ENCODE data around the gene LUC7L2.

LUC7L2 gene

DNA sequence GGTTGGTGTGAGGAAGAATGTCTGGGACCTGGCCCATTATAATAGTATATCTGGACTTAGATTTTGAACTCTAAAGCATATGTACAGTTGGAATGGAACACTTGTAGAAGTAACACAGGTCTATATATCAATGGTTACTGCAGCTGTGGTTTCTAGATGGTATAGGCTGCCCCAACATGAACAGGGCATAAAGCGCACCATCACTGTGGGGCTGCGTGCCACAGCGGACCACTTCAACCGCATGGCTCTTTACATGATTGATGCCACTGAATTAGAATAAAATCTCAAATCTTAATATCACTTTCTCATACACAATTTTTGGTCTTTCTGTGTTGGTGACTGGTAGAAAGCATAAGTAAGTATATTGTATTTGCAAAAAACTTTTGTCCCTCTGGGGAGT is 64.3 kb downstream of the LUC7L2 start:
- TF ChIP-seq EGR1 (IDR thresholded peaks at IDR 0.05) (no peak), RAD21 (IDR thresholded peaks at IDR 0.05; ENCODE audit: low read depth) (no peak), YY1 (IDR thresholded peaks at IDR 0.05; ENCODE audit: low read depth) (no peak), EP300 (IDR thresholded peaks at IDR 0.05; ENCODE audit: borderline replicate concordance) (no peak), CEBPB (IDR thresholded peaks at IDR 0.05) (no peak), CREB1 (IDR thresholded peaks at IDR 0.05; ENCODE audit: low read depth) (no peak), FOXM1 (IDR thresholded peaks at IDR 0.05; ENCODE audit: borderline replicate concordance, low read depth) (no peak), TEAD4 (IDR thresholded peaks at IDR 0.05) (no peak), TAF1 (IDR thresholded peaks at IDR 0.05; ENCODE audit: low read depth) (no peak), NFIC (IDR thresholded peaks at IDR 0.05) (no peak)
- TF ChIP-seq, protein P1, sequence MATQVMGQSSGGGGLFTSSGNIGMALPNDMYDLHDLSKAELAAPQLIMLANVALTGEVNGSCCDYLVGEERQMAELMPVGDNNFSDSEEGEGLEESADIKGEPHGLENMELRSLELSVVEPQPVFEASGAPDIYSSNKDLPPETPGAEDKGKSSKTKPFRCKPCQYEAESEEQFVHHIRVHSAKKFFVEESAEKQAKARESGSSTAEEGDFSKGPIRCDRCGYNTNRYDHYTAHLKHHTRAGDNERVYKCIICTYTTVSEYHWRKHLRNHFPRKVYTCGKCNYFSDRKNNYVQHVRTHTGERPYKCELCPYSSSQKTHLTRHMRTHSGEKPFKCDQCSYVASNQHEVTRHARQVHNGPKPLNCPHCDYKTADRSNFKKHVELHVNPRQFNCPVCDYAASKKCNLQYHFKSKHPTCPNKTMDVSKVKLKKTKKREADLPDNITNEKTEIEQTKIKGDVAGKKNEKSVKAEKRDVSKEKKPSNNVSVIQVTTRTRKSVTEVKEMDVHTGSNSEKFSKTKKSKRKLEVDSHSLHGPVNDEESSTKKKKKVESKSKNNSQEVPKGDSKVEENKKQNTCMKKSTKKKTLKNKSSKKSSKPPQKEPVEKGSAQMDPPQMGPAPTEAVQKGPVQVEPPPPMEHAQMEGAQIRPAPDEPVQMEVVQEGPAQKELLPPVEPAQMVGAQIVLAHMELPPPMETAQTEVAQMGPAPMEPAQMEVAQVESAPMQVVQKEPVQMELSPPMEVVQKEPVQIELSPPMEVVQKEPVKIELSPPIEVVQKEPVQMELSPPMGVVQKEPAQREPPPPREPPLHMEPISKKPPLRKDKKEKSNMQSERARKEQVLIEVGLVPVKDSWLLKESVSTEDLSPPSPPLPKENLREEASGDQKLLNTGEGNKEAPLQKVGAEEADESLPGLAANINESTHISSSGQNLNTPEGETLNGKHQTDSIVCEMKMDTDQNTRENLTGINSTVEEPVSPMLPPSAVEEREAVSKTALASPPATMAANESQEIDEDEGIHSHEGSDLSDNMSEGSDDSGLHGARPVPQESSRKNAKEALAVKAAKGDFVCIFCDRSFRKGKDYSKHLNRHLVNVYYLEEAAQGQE (IDR thresholded peaks at IDR 0.05; ENCODE audit: low read depth) = no peak
- TF ChIP-seq, protein P2, sequence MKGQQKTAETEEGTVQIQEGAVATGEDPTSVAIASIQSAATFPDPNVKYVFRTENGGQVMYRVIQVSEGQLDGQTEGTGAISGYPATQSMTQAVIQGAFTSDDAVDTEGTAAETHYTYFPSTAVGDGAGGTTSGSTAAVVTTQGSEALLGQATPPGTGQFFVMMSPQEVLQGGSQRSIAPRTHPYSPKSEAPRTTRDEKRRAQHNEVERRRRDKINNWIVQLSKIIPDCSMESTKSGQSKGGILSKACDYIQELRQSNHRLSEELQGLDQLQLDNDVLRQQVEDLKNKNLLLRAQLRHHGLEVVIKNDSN (IDR thresholded peaks at IDR 0.05) = no peak
- TF ChIP-seq, protein P3, sequence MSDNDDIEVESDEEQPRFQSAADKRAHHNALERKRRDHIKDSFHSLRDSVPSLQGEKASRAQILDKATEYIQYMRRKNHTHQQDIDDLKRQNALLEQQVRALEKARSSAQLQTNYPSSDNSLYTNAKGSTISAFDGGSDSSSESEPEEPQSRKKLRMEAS (IDR thresholded peaks at IDR 0.05) = no peak

DNA sequence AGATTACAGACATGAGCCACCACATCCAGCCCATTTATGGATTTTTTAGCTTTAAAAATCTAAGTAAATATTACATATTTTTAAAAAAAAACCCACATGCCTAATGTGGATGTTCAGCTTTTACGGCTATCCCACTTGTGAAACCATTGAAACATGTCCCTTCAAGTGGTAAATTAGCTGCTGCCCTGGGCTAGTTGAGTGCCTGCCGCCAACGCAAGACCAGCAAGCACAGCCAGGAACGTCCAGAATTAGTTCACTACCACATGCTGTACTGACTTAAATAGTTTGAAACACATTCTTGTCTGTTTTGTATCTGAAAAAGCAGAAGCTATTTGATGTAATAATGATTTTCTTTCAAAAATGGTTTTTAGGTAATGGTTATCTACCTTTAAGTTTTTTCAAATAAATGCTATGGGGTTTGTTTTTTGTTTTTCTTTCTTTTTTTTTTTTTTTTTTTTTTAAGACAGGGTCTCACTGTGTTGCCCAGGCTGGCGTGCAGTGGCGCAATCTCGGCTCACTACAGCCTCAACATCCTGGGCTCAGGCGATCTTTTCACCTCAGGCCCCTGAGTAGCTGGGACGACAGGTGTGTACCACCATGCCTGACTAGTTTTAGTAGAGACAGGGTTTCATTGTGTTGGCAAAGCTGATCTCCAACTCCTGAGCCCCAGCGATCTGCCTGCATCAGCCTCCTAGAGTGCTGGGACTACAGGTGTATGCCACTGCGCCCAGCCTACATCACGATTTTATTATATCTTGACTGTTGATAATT is 66.7 kb downstream of the LUC7L2 start:
- no peak for TF ChIP-seq TCF12 (IDR thresholded peaks at IDR 0.05; ENCODE audit: low read depth)

DNA sequence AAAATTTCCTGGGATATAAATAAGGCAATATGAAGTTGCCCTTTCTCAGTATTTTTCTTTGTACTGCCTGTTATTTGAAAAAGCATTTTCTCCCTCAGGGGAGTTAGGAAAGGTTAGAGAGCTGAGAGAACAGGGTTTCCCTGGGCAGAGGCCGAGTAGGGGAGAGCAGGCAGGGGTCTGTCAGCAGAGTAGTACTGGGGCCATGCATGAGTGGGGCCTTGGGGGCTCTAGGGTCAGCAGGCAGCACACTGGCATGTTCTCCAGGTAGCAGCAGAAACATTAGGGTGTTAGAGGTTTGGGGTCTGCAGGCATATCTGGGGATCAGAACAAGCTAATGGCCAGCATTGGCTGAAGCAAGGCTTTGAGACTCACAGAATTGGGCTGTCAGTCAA is 67.3 kb downstream of the LUC7L2 start:
- TF ChIP-seq FOXM1 (IDR thresholded peaks at IDR 0.05; ENCODE audit: borderline replicate concordance, low read depth) = no peak
- TF ChIP-seq, protein P2 (IDR thresholded peaks at IDR 0.05) = no peak
- no peak for TF ChIP-seq ZBTB7A (IDR thresholded peaks at IDR 0.05; ENCODE audit: low read depth)
- TF ChIP-seq CEBPB (IDR thresholded peaks at IDR 0.05) = no peak
- TF ChIP-seq, protein P3 (IDR thresholded peaks at IDR 0.05) = no peak
- no peak for TF ChIP-seq TCF12 (IDR thresholded peaks at IDR 0.05; ENCODE audit: low read depth)
- TF ChIP-seq TEAD4 (IDR thresholded peaks at IDR 0.05) = no peak
- no peak for TF ChIP-seq CREB1 (IDR thresholded peaks at IDR 0.05; ENCODE audit: low read depth)
- TF ChIP-seq YY1 (IDR thresholded peaks at IDR 0.05; ENCODE audit: low read depth) = no peak
- no peak for TF ChIP-seq RAD21 (IDR thresholded peaks at IDR 0.05; ENCODE audit: low read depth)
- TF ChIP-seq EGR1 (IDR thresholded peaks at IDR 0.05) = no peak
- TF ChIP-seq, protein P1 (IDR thresholded peaks at IDR 0.05; ENCODE audit: low read depth) = no peak
- no peak for TF ChIP-seq EP300 (IDR thresholded peaks at IDR 0.05; ENCODE audit: borderline replicate concordance)
- TF ChIP-seq TAF1 (IDR thresholded peaks at IDR 0.05; ENCODE audit: low read depth) = no peak
- no peak for TF ChIP-seq NFIC (IDR thresholded peaks at IDR 0.05)

DNA sequence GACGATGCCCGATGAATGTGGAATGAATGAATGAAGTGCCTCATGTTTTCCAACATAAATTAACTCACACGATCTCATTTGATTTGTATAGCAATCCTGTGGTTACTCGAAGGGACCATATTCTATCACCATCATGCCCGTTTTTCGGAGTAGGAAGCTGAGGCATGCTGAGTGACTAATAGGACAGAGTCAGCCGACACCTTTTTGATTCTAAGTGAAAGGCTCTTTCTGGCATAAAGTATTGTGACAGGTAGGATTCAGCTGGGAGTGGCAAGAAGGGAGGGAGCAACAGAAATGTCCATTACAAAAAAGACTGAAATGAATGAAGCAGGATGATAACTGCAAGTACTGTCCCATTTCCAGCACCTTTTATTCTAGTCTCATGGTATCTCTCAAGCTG is 68.1 kb downstream of the LUC7L2 start:
- TF ChIP-seq TEAD4 (IDR thresholded peaks at IDR 0.05) (no peak), RAD21 (IDR thresholded peaks at IDR 0.05; ENCODE audit: low read depth) (no peak), TAF1 (IDR thresholded peaks at IDR 0.05; ENCODE audit: low read depth) (no peak), FOXM1 (IDR thresholded peaks at IDR 0.05; ENCODE audit: borderline replicate concordance, low read depth) (no peak), YY1 (IDR thresholded peaks at IDR 0.05; ENCODE audit: low read depth) (no peak), ZBTB7A (IDR thresholded peaks at IDR 0.05; ENCODE audit: low read depth) (no peak), EP300 (IDR thresholded peaks at IDR 0.05; ENCODE audit: borderline replicate concordance) (no peak), TCF12 (IDR thresholded peaks at IDR 0.05; ENCODE audit: low read depth) (no peak), EGR1 (IDR thresholded peaks at IDR 0.05) (no peak)
- TF ChIP-seq, protein P3 (IDR thresholded peaks at IDR 0.05) = no peak

DNA sequence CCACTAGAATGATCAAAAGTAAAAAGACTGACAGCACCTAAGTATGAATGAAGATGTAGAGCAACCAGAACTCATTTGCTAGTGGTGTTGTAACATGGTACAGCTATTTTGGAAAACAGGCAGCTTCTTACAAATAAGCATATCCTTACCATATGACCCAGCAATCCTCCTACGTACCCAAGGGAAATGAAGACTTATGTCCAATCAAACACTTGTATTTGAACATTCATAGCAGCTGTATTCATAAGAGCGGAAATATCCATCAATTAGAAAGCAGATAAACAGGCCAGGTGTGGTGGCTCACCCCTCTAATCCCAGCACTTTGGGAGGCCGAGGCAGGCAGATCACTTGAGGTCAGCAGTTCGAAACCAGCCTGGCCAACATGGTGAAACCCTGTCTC is 70.7 kb downstream of the LUC7L2 start:
- TF ChIP-seq TEAD4 (IDR thresholded peaks at IDR 0.05) (no peak), CREB1 (IDR thresholded peaks at IDR 0.05; ENCODE audit: low read depth) (no peak), YY1 (IDR thresholded peaks at IDR 0.05; ENCODE audit: low read depth) (no peak), RAD21 (IDR thresholded peaks at IDR 0.05; ENCODE audit: low read depth) (no peak), ZBTB7A (IDR thresholded peaks at IDR 0.05; ENCODE audit: low read depth) (no peak), TCF12 (IDR thresholded peaks at IDR 0.05; ENCODE audit: low read depth) (no peak)
- TF ChIP-seq, protein P3 (IDR thresholded peaks at IDR 0.05) = no peak
- TF ChIP-seq, protein P2 (IDR thresholded peaks at IDR 0.05) = no peak

Data from Ishikawa (cell line).